ENCODE measurements around the gene EME1. TPM values are rescaled to one million over a fixed set of nuclear protein-coding genes. Genes with fewer than 3 reads are reported as not detected.

Gene EME1
- total and polyA plus RNA-seq, 10 of the 15 experiments (the other 5 are each of a cell fraction or from before 2014, with no cell fraction given), result 13.8 to 40.5 (median 22.0) TPM

GRCh38 chr17:50346313-50347116 is 26.5 kb upstream of the EME1 start (continued):
- TF ChIP-seq SMAD5 (IDR thresholded peaks at IDR 0.05; ENCODE audit: low read depth), result no peak

- H3K4me3 ChIP-seq, result peak overlapping the region; percentile 85
- H2AFZ ChIP-seq (ENCODE audit: control insufficient read depth, low read depth, low read length), result no peak overlapping the region
- H3K9me3 ChIP-seq (replicated peaks; ENCODE audit: control insufficient read depth, insufficient read depth, low read length), result no peaks in the 10 kb centered on the region
- FAIRE-seq (peak; percentile 35), DNase-seq (ENCODE audit: low read depth, low spot score) (no peak), ATAC-seq (peak; percentile 8; the same call in 2 of the 3 replicates)
- peak overlapping the region; percentile 83 for H3K9ac ChIP-seq (ENCODE audit: control insufficient read depth, insufficient read depth, low read length)
- ChIA-PET SMC1A (ENCODE audit: uncharacterized antibody, unreplicated experiment) (interaction anchor here (0.9 to 3.3 kb wide), 7 partner anchors 11 to 74 kb away, joined by 3 to 17 read pairs (median 4); no protein-coding TSS in a partner anchor), CTCF (interaction anchor here (1.1 to 8.0 kb wide), 5 partner anchors 14 to 178 kb away, joined by 3 to 68 read pairs (median 6); partner anchors contain the start of gene LRRC59), POLR2A (interaction anchor here (0.6 to 1.0 kb wide), 3 partner anchors 12 to 153 kb away, joined by 3 to 5 read pairs (median 5); no protein-coding TSS in a partner anchor), RAD21 (ENCODE audit: unreplicated experiment) (interaction anchor here (1.0 to 1.6 kb wide), 2 partner anchors 15 to 178 kb away, joined by 3 to 6 read pairs; no protein-coding TSS in a partner anchor)
- in situ Hi-C loops (cut with MboI), result no loop called here
- no peak overlapping the region for H3K27ac ChIP-seq (ENCODE audit: control insufficient read depth, insufficient read depth)
- no peaks in the 10 kb centered on the region for H3K27me3 ChIP-seq (replicated peaks in 1 of 2; ENCODE audit: control insufficient read depth in 2 of 2, insufficient read depth in 2 of 2, low read length in 1 of 2)
- intact Hi-C loops (cut with micrococcal nuclease; ENCODE audit: unreplicated experiment), result loop anchor here (5.0 kb wide), 2 partner anchors 40 to 130 kb away; partner anchors contain the start of gene RSAD1
- H3K36me3 ChIP-seq (ENCODE audit: control insufficient read depth in 2 of 2, insufficient read depth in 2 of 2, low read length in 1 of 2), result no peaks in the 10 kb centered on the region; a peak in 2 of 4 replicates
- BruUV-seq (replicated peaks), result no TSS peak
- H3K4me2 ChIP-seq (ENCODE audit: control insufficient read depth, insufficient read depth), result peak overlapping the region; percentile 89
- 80% methylated on average over 17 of the region's 17 CpGs for WGBS (ENCODE audit: insufficient coverage, insufficient replicate concordance, low lambda C conversion rate, missing lambda C conversion rate)
- H3K4me1 ChIP-seq (ENCODE audit: control insufficient read depth, insufficient read depth, low read length), result peaks cover 3% of the 10 kb centered on the region
- H3K79me2 ChIP-seq (ENCODE audit: control insufficient read depth, insufficient read depth, low read length), result peaks cover 5% of the 10 kb centered on the region
- H4K20me1 ChIP-seq (ENCODE audit: control insufficient read depth, insufficient read depth), result no peaks in the 10 kb centered on the region
- TF ChIP-seq MTA3 (IDR thresholded peaks at IDR 0.05; ENCODE audit: borderline replicate concordance, low read length) (peak; percentile 31; the same call in 1 of the 2 replicates), IKZF1 (conservative IDR thresholded peaks at IDR 0.05) (0 out of 2 replicates have a peak, but pooled peaks have one; percentile 10), SMC3 (IDR thresholded peaks at IDR 0.05; ENCODE audit: borderline replicate concordance, low read length) (no peak), NR2F1 (conservative IDR thresholded peaks at IDR 0.05) (peak; percentile 70; the same call in 1 of the 2 replicates)
Observed at GRCh38 chr17:50347117-50347893, 25.7 kb upstream of the EME1 start.

Measured in GM12878 (cell line).